G401.6 (cell line): ENCODE data around the gene PNKD.

Experiments used
- FAIRE-seq: peaks from 2 replicates; lab custom pipeline; 2012; peaks lifted over from hg19 to GRCh38; lab: Jason Lieb, UNC

PNKD gene

DNA sequence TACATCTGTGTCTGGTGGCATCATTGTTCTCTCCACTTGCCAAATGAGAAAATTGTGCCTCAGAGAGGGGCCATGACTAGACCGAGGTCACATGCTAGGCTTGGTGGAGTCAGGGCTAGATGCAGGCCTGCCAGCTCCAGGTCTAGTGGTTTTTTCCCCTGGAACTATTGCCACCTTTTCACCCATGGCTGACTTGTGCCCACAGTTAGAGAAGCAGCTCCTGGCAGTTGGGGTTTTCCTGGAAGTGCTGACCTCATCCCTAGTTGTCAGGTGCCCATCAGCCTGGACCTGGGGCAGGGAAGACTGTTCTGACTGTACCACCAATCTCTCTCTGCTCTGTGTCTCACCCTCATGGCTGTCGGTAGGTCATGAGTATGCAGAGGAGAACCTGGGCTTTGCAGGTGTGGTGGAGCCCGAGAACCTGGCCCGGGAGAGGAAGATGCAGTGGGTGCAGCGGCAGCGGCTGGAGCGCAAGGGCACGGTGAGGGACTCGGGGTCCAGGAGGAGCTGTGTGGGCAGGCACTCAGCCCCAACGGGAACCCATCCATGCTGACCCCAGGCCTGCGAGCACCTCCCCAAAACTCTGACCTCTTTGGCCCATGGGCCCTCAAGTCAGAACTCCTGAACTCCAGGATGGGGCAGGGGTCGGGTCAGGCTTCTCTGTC is 73.9 kb downstream of the PNKD start:
- no peak for FAIRE-seq

- FAIRE-seq = no peak
These were observed 74.6 kb downstream of the PNKD start for GRCh38 chr2:218344755-218345417.

GRCh38 chr2:218345491-218346236 is 75.3 kb downstream of the PNKD start:
- no peak for FAIRE-seq

- no peak for FAIRE-seq
These were observed 76.9 kb downstream of the PNKD start for GRCh38 chr2:218347172-218347571.

DNA sequence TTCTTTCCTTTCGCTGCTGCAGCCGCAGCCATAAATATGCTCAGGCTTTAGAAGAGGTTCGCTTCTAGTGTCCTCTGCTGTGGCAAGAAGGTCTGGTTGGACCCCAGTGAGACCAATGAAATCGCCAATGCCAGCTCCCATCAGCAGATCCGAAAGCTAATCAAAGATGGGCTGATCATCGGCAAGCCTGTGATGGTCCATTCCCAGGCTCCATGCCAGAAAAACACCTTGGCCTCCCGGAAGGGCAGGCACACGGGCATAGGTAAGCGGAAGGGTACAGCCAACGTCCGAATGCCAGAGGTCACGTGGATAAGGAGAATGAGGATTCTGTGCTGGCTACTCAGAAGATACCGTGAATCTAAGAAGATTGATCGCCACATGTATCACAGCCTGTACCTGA is 83.7 kb downstream of the PNKD start:
- FAIRE-seq = no peak

DNA sequence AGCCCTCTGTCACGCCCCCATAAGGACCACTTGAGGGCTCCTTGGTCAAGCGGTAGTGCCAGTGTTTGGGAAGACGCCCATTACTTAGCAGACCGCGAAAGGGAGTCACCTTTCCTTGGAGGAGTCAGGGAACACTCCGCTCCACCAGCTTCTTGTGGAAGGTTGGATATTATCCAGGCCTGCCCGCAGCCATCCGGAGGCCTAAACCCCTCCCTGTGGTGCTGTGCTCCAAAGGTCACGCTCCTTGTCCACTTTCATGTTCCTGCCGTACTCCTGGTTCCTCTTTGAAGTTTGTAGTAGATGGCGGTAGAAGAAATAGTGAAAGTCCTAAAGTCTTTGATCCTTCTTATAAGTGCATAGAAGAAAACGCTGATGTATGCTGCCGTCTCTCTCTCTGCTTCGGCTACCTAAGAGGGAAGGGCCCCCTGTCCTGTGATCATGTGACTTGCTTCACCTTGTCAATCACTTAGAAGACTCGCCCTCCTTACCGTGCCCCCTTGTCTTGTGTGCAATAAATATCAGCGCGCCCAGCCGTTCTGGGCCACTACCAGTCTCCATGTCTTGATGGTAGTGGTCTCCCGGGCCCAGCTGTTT is 84.6 kb downstream of the PNKD start:
- no peak for FAIRE-seq

DNA sequence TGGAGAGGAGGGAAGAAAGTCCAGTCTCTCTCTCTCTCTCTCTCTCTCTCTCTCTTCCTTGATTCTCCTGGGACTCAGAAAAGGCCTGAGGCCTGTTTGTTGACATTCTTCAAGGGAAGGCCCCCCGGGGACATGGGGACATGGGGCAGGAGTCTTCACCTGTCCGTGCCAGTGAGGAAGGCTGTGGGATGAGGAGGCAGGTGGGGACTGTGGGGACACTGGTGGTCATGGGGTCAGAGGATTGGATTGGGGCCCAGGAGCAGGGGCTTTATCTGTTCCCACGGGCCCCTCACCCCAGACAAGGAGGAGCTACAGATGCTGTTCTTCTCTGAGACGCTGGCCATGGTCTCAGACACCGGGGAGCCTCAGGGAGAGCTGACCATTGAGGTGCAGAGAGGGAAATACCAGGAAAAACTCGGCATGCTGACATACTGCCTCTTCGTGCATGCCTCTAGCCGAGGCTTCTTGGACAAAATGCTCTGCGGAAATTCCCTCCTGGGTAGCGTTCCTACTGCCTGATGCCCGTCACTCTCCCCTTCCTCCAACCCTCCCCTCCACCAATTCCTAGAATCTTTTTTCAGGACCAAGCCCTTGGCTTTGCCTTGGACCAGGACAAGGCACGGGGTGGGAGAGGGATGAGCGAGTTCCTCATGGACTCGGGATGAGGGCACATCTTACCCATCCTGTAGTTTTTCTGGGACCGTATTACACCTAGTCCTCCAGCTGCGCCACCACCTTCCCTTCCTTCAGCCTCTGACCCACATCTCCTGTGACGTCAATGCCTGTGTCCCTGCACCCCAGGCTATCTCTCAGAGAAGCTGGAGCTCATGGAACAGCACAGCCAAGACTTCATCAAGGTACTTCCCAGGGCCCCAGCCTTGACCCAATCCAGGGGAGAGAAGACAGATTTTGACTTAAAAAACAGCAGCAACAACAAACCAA is 87.2 kb downstream of the PNKD start:
- no peak for FAIRE-seq

DNA sequence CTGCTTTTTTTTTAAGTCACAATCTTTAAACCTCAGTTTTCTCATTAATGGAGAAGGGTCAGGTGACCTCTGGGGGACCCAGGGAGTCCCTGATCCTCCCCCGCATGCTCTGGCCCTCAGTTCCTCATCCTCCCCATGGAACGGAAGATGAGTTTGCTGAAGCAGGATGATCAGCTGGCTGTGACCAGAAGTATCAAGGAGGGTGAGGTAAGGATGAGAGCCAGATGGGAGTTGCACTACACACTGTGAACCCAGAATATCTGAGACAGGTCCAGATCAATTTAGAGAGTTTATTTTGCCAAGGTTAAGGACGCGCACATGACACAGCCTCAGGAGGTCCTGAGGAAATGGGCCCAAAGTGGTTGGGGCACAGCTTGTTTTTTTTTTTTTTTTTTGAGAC is 90.1 kb downstream of the PNKD start:
- FAIRE-seq = no peak

GRCh38 chr2:218362606-218363005 is 92.3 kb downstream of the PNKD start:
- FAIRE-seq = no peak

DNA sequence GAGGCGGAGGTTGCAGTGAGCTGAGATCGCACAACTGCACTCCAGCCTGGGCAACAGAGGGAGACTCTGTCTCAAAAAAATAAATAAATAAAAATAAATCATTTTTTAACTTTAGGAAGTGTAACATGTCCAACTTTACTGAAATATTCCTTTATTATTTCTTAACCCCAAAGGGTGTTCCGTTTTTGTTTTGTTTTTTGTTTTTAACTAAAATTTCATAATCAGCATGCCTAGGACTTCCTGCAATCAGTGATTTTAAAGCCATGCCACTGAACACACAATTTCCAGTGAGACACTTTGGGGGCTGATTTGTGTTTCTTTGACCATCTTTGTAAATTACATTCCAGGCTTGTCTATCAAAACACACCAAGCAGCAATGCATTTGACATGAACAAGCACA is 93.4 kb downstream of the PNKD start:
- FAIRE-seq = no peak

- no peak for FAIRE-seq
These were observed 93.9 kb downstream of the PNKD start for GRCh38 chr2:218364196-218364595.

GRCh38 chr2:218366621-218367414 is 96.5 kb downstream of the PNKD start:
- FAIRE-seq = no peak

DNA sequence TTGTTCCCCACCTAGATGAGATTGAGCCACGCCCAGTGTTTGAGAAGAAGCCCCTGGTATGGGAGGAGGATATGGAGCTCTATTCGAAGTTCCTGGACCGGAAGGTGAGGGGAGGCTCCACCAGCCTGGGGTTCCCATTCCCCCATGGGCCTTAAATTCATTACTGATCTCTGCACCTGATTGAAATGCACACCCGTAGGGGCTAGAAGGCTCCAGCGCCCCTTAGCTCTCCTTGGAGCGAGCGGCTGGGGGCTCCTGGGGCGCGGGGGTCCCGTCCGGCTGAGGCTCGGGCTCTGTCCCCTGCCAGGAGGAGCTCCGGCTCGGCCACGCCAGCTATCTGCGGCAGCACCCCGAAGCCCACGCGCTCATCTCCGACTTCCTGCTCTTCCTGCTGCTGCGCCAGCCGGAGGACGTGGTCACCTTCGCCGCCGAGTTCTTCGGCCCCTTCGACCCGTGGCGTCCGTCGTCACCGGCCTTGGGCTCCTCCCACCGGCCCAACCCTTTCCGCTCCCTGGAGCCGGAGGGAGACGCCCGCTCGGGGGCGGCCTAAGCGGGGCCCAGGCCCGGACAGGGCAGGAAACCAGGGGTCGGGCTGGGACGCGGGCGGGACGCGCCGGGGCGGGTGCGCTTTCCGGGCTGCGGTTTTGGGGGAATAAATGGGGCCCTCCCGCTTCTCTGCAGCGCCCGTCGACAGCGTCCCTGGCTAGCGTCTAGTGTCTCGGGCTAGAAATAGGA is 97.3 kb downstream of the PNKD start:
- no peak for FAIRE-seq

- FAIRE-seq = no peak
These were observed 97.8 kb downstream of the PNKD start for GRCh38 chr2:218368150-218368528.

DNA sequence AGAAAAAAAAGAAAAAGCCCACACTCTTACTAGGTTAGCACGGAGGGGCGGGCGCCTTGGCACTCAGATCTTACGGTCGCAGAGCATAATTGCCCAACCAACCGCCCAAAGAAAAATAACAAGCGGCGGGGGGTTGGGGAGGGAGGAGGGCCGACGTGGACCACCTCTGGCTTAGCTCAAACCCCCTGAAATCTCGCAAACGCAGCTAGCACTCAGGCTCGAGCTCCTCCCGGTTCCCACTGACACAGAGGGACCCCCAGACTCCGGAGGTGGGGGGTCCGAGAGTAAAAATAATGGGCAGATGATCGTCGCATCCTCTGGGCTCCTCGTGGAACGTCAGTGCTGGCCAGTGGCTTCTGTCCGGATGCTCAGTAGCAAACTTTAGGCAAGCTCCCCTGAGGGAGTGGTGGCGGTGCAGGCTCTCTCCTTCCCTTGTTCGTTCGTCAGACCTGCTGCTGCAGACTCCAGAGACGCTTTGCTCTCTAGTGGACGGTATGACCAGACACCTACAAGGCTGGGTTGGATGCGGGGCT is 98.4 kb downstream of the PNKD start:
- FAIRE-seq = no peak

GRCh38 chr2:218369330-218369729 is 99.0 kb downstream of the PNKD start:
- no peak for FAIRE-seq

DNA sequence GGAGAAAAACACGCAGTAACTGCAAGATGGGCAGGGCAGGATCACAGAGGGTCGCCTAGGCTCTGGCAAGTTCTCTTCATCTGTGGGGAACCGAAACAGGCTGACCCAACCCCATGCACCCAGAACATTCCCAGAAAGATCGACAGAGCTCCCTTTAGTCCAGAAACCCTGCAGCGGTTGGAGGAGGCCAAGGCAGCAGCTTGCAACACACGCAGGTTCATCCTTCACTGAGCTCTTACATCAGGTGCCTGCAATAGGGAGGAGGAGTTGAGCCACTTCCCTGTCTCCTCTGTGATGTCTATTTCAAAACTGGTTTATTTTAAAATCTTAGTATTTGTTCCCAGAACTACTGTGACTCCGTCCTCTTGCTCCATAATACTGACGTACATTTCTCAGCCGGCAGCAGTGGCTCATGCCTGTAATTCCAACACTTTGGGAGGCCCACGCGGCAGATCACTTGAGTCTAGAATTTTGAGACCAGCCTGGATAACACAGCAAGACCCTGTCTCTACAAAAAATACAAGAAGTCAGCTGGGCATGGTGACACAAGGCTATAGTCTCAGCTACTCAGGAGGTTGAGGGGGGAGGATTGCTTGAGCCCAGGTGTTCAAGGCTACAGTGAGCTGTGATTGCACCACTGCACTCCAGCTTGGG is 100.2 kb downstream of the PNKD start:
- no peak for FAIRE-seq

- no peak for FAIRE-seq
These were observed 101.6 kb downstream of the PNKD start for GRCh38 chr2:218371983-218372350.

- no peak for FAIRE-seq
These were observed 104.5 kb downstream of the PNKD start for GRCh38 chr2:218374795-218375194.

DNA sequence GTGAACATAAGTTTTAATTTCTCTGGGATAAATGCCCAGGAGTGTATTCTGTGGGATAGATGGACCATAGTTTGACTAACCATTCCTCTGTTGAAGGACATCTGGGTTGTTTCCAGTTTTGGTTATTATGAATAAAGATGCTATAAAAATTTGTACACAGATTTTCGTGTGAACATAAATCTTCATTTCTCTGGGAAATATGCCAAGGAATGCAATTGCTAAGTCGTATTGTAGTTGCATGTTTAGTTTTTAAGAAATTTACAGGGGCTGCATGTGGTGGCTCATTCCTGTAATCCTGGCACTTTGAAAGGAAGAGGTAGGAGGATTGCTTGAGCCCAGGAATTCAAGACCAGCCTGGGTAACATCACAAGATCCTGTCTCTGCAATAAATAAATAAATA is 104.9 kb downstream of the PNKD start:
- FAIRE-seq = no peak
